Keratinocyte (primary cell): ENCODE results near the gene SRPRB.

ENCODE experiments used
- CTCF ChIP-seq, 3 experiments: IDR thresholded peaks in 1 of 3; conservative IDR thresholded peaks in 1 of 3; optimal IDR thresholded peaks in 1 of 3; 2 replicates in 2 of 3; 3 replicates in 1 of 3; pipeline versions ENCODE3 to v1.5.1; 2011; ENCODE audit warnings: low read length in 3 of 3, mild to moderate bottlenecking in 3 of 3, moderate library complexity in 2 of 3, control low read depth in 1 of 3, inconsistent platforms in 1 of 3; ENCODE audit not compliant: insufficient read depth in 2 of 3; ENCODE audit errors: extremely low read depth in 1 of 3
- EZH2 ChIP-seq: IDR thresholded peaks from one replicate; pipeline ENCODE4 v1.6.1; 2012; ENCODE audit warnings: inconsistent platforms, mild to moderate bottlenecking, low read length, moderate library complexity

DNA sequence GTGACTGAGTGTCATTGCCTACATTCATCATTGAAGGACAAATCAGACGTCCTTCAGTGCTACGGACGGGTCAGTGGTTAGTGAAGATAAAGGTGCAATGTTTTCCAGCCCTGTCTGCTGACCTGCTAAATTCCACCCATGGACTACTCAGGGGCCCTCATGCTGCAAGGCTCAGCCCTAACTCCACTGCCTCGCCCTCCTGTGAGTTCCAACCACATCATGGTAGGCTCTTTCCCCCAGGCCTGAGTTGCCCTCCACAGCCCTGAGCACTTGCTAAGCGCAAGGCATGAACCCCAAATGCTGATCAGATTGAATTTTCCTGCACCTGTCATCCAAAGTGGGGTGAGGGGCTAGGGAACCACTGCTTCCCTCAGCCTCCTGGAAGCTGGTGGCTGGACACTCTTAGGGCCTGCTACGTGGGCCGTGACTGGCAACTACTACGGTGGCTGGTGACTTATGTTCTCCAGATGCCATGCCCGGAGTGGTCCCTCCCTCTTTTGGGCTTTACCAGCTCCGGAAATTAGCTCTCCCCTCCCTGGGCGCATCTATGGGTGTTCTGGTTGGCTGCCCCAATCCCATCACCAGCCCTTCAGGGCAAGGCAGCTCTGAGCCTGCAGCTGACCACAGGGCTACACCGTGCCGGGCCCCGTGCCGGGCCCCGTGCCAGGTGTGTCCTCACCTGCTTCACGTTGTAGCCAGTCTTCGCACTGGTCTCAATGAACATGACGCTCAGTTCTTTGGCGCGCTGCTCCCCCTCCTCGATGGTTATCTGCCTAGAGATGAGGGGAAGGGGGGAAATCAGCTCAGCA lies 32.1 kb downstream of the SRPRB start:
- TF ChIP-seq CTCF (optimal IDR thresholded peaks at IDR 0.05 in 1 of 3, IDR thresholded peaks at IDR 0.05 in 1 of 3, conservative IDR thresholded peaks at IDR 0.05 in 1 of 3; ENCODE audit: extremely low read depth in 1 of 3, insufficient read depth in 2 of 3, low read length in 3 of 3) (no peak), EZH2 (no peak)
